Caco-2 (cell line): Measurements from ENCODE around the gene MLC1. TPM values are rescaled to one million over a fixed set of nuclear protein-coding genes. Genes with fewer than 3 reads are reported as not detected.

ENCODE experiments used
- BruUV-seq: library from RNA; stranded (reverse); fragments of 400-500 nt; replicated peaks from 2 replicates; lab custom pipeline; 2021; lab: Mats Ljungman, UMichigan
- CTCF ChIA-PET: fragments of 300-600 bp; sonication (Branson Sonifier 250); formaldehyde crosslinking; loops from one replicate; lab custom pipeline; 2022; ENCODE audit warnings: antibody characterized with exemption; lab: Charles Lee
- POLR2A ChIA-PET: fragments of 300-600 bp; sonication (Branson Sonifier 250); formaldehyde crosslinking; loops from one replicate; lab custom pipeline; 2022; ENCODE audit warnings: antibody characterized with exemption; lab: Charles Lee
- DNase-seq, 2 experiments: peaks; one replicate each; pipeline versions ENCODE4 v3.0.0 to v3.0.0-alpha.2; 2020 to 2022
- H3K27me3 ChIP-seq: replicated peaks from 2 replicates; pipeline ENCODE4 v1.6.0; 2011; ENCODE audit warnings: low read length; ENCODE audit not compliant: control insufficient read depth, insufficient read depth
- H3K36me3 ChIP-seq: 2 replicates; pipeline ENCODE4 v1.5.1; 2011; ENCODE audit warnings: low read length; ENCODE audit not compliant: control insufficient read depth, insufficient read depth
- H3K4me1 ChIP-seq: fragments of 250-450 bp; sonication (Bioruptor Pico); 2 replicates; pipeline ENCODE4 v1.5.1; 2020; ENCODE audit warnings: mild to moderate bottlenecking
- H3K4me3 ChIP-seq: 2 replicates; pipeline ENCODE4 v1.5.1; 2011; ENCODE audit warnings: low read depth, mild to moderate bottlenecking, control low read depth, low read length
- H3K9me3 ChIP-seq: fragments of 250-450 bp; sonication (Bioruptor Pico); 2 replicates; pipeline ENCODE4 v1.5.1; 2020; ENCODE audit warnings: mild to moderate bottlenecking, moderate library complexity
- H3K27ac Mint-ChIP-seq: one replicate; pipeline ENCODE4 v1.8.0; 2022; ENCODE audit warnings: mixed read lengths; ENCODE audit not compliant: unreplicated experiment
- H3K27me3 Mint-ChIP-seq: one replicate; pipeline ENCODE4 v1.8.0; 2022; ENCODE audit warnings: mixed read lengths; ENCODE audit not compliant: insufficient read depth, unreplicated experiment
- H3K36me3 Mint-ChIP-seq: one replicate; pipeline ENCODE4 v1.8.0; 2022; ENCODE audit warnings: mild to moderate bottlenecking, mixed read lengths; ENCODE audit not compliant: insufficient read depth, unreplicated experiment
- H3K4me1 Mint-ChIP-seq: one replicate; pipeline ENCODE4 v1.8.0; 2022; ENCODE audit warnings: low read depth, mixed read lengths; ENCODE audit not compliant: unreplicated experiment
- H3K4me3 Mint-ChIP-seq: one replicate; pipeline ENCODE4 v1.8.0; 2022; ENCODE audit warnings: mild to moderate bottlenecking, moderate library complexity, mixed read lengths; ENCODE audit not compliant: unreplicated experiment
- H3K9me3 Mint-ChIP-seq: one replicate; pipeline ENCODE4 v1.8.0; 2022; ENCODE audit warnings: mixed read lengths; ENCODE audit not compliant: unreplicated experiment
- intact Hi-C: fragments of 100-400 bp; cut with micrococcal nuclease; formaldehyde crosslinking; loops from one replicate; pipeline ENCODE4 v1.10.0; 2022; ENCODE audit not compliant: unreplicated experiment
- total RNA-seq: library from RNA; stranded (reverse); gene quantifications from 2 replicates; pipeline ENCODE4 v1.2.3, GENCODE V29; 2022
- TF ChIP-seq, protein P1 (sequence below), 2 experiments: fragments of 200-600 bp in 1 of 2; IDR thresholded peaks; 1 replicate in 1 of 2; 2 replicates in 1 of 2; pipeline versions ENCODE4 v1.5.1 to v1.8.0; 2011 to 2022; ENCODE audit warnings: antibody characterized with exemption in 1 of 2, control low read depth in 1 of 2, inconsistent platforms in 1 of 2, low read depth in 1 of 2, low read length in 1 of 2, mild to moderate bottlenecking in 1 of 2, moderate library complexity in 1 of 2; ENCODE audit not compliant: insufficient read depth in 1 of 2, severe bottlenecking in 1 of 2, unreplicated experiment in 1 of 2

MLC1 gene
- total RNA-seq, 1 experiment from 2014 or later, result 0.14 TPM

DNA sequence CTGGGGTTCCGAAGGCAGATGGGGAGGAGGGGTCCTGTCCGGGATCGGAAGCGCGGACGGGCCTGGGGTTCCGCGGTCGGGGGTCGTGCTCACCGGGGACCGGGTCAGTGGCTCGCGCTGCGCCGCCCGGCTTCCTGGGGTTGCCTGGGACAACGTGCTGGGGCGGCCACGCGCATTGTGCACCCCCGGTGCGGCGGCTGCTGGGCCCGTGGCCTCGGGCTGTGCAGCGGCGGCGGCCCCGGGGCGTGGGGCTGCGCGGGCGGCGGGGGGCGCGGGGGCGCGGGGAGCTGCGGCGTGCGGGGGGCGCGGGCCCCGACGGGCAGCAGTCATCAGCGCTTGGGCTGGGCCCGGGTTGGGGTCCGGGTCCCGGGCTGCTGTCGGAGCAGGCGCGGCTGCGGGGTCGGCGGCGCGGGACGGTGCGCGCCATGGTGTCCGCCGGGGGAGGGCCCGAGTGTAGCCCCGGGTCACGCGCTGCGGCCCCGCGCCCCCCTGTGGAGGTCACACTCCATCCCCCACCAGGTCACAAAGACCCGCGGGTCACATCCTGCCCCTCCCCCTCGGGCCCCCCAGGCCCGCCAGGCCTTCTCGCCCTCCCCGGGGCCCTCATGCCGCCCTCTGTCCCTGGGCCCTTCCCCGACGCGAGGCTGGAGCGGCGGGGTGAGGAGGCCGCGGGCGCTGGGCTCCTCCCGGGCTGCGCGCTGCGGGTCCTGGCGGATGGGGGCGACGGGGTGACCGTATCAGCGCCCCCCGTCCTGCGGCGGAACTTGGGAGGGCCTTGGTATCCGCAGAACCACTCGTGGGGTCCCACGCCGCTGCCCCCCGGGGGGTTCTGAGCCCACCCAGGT is 26.9 kb downstream of the MLC1 start, which contains the start of gene TTLL8:
TTLL8 (minus strand) TSS at position 238 of the 845 bp plus-strand sequence.
- H3K27ac Mint-ChIP-seq, result no peak within 1 kb of the TSS
- POLR2A ChIA-PET, result no interaction called here
- H3K36me3 Mint-ChIP-seq, result no peaks in the 10 kb centered on the region
- Histone ChIP-seq H3K4me3 (no peak within 1 kb of the TSS), H3K9me3 (no peaks in the 10 kb centered on the region), H3K4me1 (peaks cover 7% of the 10 kb centered on the region), H3K27me3 (no peaks in the 10 kb centered on the region), H3K36me3 (no peaks in the 10 kb centered on the region)
- H3K27me3 Mint-ChIP-seq, result no peaks in the 10 kb centered on the region
- H3K4me1 Mint-ChIP-seq, result no peaks in the 10 kb centered on the region
- intact Hi-C loops, result no loop called here
- H3K9me3 Mint-ChIP-seq, result peaks cover 6% of the 10 kb centered on the region
- TF ChIP-seq, protein P1, sequence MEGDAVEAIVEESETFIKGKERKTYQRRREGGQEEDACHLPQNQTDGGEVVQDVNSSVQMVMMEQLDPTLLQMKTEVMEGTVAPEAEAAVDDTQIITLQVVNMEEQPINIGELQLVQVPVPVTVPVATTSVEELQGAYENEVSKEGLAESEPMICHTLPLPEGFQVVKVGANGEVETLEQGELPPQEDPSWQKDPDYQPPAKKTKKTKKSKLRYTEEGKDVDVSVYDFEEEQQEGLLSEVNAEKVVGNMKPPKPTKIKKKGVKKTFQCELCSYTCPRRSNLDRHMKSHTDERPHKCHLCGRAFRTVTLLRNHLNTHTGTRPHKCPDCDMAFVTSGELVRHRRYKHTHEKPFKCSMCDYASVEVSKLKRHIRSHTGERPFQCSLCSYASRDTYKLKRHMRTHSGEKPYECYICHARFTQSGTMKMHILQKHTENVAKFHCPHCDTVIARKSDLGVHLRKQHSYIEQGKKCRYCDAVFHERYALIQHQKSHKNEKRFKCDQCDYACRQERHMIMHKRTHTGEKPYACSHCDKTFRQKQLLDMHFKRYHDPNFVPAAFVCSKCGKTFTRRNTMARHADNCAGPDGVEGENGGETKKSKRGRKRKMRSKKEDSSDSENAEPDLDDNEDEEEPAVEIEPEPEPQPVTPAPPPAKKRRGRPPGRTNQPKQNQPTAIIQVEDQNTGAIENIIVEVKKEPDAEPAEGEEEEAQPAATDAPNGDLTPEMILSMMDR (IDR thresholded peaks at IDR 0.05; ENCODE audit: insufficient read depth in 1 of 2, low read depth in 1 of 2, low read length in 1 of 2, severe bottlenecking in 1 of 2, unreplicated experiment in 1 of 2), result no peak
- CTCF ChIA-PET, result interaction anchor here (0.9 to 1.1 kb wide), 2 partner anchors 28 to 127 kb away, joined by 3 read pairs; no protein-coding TSS in a partner anchor
- BruUV-seq, result no TSS peak
- no peak for DNase-seq
- no peak within 1 kb of the TSS for H3K4me3 Mint-ChIP-seq

DNA sequence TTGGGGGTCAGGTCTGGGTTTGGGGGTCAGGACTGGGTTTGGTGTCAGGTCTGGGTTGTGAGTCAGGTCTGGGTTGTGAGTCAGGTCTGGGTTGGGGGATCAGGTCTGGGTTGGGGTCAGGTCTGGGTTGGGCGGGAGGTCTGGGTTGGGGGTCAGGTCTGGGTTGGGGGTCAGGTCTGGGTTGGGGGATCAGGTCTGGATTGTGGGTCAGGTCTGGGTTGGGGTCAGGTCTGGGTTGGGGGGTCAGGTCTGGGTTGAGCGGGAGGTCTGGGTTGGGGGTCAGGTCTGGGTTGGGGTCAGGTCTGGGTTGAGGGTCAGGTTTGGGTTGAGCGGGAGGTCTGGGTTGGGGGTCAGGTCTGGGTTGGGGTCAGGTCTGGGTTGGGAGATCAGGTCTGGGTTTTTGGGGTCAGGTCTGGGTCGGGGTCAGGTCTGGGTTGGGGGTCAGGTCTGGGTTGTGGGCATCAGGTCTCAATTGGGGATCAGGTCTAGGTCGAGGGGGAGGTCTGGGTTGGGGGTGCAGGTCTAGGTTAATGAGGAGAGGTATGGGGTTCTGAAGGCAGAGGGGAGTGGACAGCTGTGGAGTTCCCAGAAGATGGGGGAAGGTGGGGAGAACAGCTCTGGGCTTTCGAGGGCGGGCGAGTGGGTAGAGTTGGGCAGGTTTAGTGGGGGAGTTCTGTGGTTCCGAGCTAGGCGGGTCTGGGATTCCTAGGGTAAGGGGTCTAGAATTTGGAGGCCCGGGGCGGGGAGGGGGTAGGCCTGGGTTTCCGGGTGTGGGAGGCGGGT is 27.8 kb downstream of the MLC1 start:
- Mint-ChIP-seq H3K4me3 (no peak overlapping the region), H3K4me1 (no peaks in the 10 kb centered on the region), H3K27ac (no peak overlapping the region), H3K27me3 (no peaks in the 10 kb centered on the region), H3K36me3 (no peaks in the 10 kb centered on the region), H3K9me3 (peaks cover 6% of the 10 kb centered on the region)
- no peaks in the 10 kb centered on the region for H3K36me3 ChIP-seq
- ChIA-PET POLR2A (no interaction called here), CTCF (no interaction called here)
- no TSS peak for BruUV-seq
- no peak overlapping the region for H3K4me3 ChIP-seq
- TF ChIP-seq, protein P1 (IDR thresholded peaks at IDR 0.05; ENCODE audit: insufficient read depth in 1 of 2, low read depth in 1 of 2, low read length in 1 of 2, severe bottlenecking in 1 of 2, unreplicated experiment in 1 of 2), result no peak
- peak in 1 of 2 experiments; percentile 39 for DNase-seq
- H3K27me3 ChIP-seq, result no peaks in the 10 kb centered on the region
- intact Hi-C loops, result no loop called here
- H3K9me3 ChIP-seq, result no peaks in the 10 kb centered on the region
- H3K4me1 ChIP-seq, result peaks cover 7% of the 10 kb centered on the region

DNA sequence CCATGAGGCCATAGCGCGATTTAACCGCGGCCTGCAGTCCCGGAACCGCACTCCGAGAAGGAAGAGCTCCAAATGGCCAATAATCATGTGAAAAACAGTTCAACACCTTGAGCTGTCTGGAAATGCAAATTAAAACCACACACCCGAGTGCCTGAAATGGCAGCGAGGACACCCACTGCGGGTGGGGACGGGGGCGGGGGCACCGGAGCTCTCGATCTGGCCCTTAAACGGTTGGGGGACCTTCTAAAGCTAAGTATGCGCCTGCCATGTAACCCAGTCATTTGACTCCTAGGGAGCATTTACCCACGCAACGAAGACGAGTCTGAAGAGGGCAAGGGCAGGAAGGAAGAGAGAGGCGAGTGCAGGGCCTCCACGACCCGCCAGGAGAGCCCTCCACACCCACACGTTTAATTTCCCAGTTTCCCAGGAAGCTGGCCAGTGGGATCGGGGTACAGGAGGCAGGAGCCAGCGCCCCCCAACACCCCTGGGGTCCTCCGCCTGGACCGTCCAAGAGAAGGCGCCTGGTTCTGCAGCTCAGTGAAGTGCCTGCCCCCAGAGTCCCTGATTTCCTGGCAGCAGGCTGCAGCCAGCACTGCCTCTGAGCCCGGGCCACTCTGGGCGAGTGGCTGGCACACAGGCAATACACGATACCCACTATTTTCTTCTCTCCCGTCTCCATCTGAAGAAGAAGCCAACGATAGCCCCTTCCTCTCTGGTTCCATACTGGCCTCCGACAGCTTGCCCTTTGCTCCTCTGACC is 28.8 kb downstream of the MLC1 start:
- Mint-ChIP-seq H3K36me3 (no peaks in the 10 kb centered on the region), H3K27ac (no peak overlapping the region), H3K4me3 (no peak overlapping the region), H3K4me1 (no peaks in the 10 kb centered on the region), H3K27me3 (no peaks in the 10 kb centered on the region), H3K9me3 (peaks cover 6% of the 10 kb centered on the region)
- Histone ChIP-seq H3K27me3 (no peaks in the 10 kb centered on the region), H3K36me3 (no peaks in the 10 kb centered on the region), H3K4me1 (peaks cover 7% of the 10 kb centered on the region), H3K4me3 (no peak overlapping the region), H3K9me3 (no peaks in the 10 kb centered on the region)
- intact Hi-C loops, result no loop called here
- BruUV-seq, result no TSS peak
- POLR2A ChIA-PET, result no interaction called here
- DNase-seq, result no peak
- CTCF ChIA-PET, result interaction anchor here (0.6 to 0.7 kb wide), 2 partner anchors 140 to 751 kb away, joined by 3 to 13 read pairs; no protein-coding TSS in a partner anchor
- TF ChIP-seq, protein P1 (IDR thresholded peaks at IDR 0.05; ENCODE audit: insufficient read depth in 1 of 2, low read depth in 1 of 2, low read length in 1 of 2, severe bottlenecking in 1 of 2, unreplicated experiment in 1 of 2), result no peak
